DOHH2 (cell line): Measurements from ENCODE around the gene PUM2.

Experiments used
- EZH2phosphoT487 ChIP-seq: fragments of 200-600 bp; sonication (generic); IDR thresholded peaks from 2 replicates; pipeline ENCODE4 v1.6.1; 2017; ENCODE audit warnings: borderline replicate concordance, mild to moderate bottlenecking, antibody characterized with exemption, low read length, moderate library complexity, mixed read lengths
- TF ChIP-seq, protein P1 (sequence below): fragments of 200-600 bp; sonication (generic); IDR thresholded peaks from one replicate; pipeline ENCODE4 v1.5.1; 2014; ENCODE audit warnings: antibody characterized with exemption, mild to moderate bottlenecking, low read depth, low read length; ENCODE audit not compliant: poor library complexity, severe bottlenecking

DNA sequence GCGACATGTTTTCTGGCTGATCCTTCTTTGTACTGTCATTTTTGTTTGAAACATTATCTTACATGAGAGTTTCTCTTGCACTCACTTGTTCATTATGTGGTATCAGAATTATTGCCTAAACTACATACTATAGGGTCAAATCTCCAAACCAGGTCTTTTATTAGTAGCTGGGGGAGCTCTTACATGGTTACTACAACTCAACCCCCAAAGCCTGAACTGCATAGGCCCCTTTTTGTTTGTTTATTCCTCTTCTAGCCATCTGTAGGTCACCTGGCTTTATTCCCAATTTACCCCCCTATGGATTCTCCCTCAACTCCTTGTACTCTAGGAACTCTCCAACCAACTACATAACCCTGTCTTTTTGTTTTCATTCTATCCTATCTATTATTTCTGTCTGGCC lies 46.7 kb downstream of the PUM2 start:
- TF ChIP-seq, protein P1, sequence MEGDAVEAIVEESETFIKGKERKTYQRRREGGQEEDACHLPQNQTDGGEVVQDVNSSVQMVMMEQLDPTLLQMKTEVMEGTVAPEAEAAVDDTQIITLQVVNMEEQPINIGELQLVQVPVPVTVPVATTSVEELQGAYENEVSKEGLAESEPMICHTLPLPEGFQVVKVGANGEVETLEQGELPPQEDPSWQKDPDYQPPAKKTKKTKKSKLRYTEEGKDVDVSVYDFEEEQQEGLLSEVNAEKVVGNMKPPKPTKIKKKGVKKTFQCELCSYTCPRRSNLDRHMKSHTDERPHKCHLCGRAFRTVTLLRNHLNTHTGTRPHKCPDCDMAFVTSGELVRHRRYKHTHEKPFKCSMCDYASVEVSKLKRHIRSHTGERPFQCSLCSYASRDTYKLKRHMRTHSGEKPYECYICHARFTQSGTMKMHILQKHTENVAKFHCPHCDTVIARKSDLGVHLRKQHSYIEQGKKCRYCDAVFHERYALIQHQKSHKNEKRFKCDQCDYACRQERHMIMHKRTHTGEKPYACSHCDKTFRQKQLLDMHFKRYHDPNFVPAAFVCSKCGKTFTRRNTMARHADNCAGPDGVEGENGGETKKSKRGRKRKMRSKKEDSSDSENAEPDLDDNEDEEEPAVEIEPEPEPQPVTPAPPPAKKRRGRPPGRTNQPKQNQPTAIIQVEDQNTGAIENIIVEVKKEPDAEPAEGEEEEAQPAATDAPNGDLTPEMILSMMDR: no peak
- no peak for TF ChIP-seq EZH2phosphoT487
